Stimulated activated CD8-positive, alpha-beta memory T cell treated with anti-CD3 and anti-CD28 coated beads, Interleukin-15, amount 100 ng/mL, for 24 hours (primary cell): ENCODE data around the gene CSNK2B.
"Not testable (repeated sequence)": the region's sequence is repeated elsewhere in the genome, so short reads cannot be mapped to it uniquely, and the experiment has no call there.

Source experiments
- DNase-seq: peaks from one replicate; pipeline ENCODE4 v3.0.0-alpha.2; 2020; ENCODE audit warnings: low read depth

Gene CSNK2B

DNA sequence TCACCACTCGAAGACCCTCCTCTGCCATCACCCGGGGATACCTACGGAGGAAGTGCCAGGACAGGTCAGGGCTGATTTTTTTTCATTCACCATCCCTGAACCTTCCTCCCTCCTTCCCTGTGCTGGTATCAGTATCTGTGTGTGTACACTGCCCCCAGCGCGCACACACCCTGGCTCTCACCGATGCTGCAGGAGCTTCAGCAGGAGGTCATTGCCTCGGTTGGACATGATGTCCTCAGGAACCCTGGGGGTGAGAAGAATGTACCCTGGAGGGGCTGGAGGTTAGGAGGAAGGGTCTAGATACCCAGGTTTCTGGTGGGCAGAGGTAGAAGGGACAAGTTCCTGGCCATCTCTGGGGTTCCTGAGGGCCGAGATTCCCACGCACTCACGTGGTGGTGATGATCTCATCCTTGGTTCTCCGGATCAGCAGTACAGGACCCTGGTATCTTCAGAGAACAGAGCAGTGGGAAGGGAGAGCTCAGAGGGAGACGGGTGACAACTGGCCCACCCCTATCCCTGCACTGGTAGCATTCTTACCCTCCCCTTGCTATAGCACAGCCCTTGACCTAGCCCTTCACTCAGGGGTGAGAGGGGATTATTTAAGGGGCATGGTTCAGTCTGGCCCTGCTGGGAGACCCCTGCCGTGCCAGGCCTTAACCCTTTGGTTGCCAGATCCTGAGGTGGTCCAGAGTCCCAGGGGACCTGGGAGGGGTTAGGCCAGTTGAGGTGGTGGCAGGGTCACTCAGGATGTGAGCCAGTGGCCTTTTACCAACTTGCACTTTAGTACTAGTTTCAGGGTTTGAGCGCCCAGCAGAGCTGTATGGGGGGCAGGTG is 22.2 kb downstream of the CSNK2B start:
- DNase-seq: no peak

DNA sequence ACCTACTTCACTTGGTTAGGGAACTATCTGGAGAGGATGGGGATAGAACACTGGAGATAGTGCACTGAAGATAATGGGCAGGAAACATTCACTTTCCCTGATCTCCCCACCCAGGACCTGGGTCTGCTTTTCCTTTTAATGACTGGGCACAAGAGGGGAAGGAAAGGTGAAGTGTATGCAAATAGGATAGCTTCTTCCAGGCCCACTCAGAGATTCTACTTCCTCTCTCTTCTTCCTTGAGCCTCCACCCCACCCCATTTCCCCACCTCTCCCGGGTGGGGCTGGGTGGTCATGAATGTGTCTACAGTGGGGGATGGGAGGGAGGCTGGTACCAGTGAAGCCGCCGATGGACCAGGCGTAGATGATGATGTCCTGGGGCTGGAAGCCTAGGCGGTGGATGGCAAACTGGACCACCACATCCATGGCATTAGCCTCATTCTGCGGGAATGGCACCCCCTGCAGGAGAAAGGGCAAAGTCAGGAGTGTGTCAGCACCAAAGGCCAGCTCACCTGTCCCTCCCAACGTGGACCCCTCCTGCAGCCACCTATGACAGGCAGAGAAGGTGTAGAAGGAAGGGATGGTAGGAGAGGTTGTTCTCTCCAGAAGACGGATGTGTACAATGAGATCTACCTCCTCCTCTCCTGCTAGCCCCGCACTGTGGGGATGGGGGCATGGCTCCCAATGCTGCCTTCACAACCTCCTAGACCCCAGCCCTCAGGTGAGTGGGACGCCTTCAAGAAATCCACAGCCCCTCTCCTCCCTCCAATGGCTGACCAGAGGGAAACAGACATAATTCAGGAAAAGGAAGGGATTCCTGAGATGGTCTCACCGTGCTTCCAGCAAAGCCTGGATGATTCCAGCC is 23.6 kb downstream of the CSNK2B start:
- no peak for DNase-seq

DNA sequence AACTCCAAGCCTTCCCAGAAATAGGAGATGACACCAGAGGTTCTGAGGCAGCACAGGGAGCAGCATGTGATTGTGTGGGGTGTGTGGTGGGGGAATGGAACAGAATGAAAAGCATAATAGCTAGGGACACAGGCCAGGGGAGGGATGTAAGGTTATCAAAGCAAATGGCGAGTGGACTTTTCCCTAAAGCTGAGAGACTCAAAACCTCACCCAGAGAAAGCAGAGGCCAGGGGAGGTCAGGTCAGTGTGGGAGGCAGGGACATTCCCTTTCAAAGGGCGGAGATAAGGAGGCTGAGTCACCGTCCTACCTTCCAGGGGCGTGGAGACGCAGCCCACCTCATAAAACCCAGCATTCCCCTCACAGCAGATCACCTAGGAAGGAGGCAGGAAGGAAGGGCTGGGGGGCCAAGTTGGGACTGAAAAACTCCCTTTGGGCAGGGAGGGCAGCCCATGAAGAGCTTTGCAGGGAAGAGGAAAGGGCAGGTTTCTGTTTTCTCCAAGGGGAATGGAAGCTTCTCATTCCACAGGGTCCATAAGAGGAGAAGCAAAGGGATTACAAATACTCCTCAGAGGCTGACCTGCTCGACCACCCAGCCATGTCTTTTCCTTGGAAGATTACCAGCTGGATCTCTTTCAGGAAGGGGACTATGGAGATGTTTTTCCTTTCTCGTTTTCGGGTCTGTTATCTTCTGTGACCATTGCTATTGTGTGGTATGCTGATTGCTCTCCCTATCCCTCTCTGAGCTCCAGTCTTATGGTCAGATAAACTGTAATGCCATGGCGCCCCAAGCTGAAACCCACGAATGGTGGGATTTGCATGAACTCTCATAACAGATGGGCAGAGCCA is 24.6 kb downstream of the CSNK2B start:
- DNase-seq: no peak

DNA sequence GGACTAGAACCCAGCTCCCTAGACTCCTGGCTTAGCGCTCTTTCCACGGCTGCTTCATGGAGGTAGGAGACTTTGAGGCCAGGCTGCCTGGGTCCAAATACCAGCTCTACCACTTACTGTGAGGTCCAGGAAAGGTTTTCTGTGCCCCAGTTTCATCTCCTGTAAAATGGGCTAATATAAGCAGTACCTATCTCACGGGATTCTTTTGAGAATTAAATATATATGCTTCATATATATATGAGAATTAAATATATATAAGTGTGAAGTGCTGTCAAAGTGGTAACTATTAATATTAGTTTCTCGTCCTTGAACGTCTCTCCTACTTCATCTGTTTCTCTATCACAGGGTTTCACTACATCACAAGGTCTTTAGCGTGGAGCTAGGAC is 25.2 kb downstream of the CSNK2B start:
- no peak for DNase-seq

DNA sequence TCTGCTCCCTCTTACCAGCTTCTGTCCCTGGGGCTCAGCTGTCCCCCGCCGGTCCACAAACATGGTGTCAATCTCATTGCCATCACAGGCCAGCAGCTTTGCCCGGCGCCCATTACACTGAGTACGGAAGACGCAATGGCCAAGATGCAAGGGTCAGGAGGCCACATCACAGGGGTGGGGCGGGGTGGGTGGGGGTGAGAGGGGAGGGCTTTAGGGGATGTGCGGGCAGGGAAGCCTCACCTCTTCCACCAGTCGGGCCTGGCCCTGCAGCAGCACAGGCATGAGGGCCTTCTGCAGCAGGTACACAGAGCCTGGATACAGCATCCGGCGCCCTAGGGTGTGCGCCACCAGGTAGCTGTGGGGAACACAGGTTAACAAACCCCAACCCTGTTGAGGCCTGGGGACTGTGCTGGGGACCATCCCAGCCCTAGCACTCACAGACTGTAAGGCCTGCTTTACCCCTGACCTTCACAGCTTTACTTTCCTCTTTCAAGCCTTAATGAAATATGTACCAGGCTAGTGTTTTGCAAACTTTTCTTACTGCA is 25.8 kb downstream of the CSNK2B start:
- no peak for DNase-seq

DNA sequence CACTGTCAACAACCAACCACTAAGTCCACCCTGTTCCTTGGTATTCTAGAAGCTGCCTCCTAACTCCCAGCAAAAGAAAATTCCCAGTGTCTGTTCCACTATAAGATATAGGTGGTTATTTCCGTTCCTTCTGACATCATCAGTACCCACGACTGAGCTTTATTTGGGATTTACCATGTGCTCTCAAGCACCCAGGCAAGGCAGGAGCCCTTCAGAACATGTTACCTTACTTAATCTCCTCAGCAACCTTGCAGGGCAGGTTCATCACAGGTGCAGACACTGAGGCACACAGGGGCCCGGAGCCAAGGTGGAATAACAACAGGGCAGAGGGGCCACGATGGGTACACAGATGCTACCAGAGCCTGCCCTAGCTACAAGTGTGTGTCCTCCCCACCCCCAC is 26.5 kb downstream of the CSNK2B start:
- DNase-seq: no peak

DNA sequence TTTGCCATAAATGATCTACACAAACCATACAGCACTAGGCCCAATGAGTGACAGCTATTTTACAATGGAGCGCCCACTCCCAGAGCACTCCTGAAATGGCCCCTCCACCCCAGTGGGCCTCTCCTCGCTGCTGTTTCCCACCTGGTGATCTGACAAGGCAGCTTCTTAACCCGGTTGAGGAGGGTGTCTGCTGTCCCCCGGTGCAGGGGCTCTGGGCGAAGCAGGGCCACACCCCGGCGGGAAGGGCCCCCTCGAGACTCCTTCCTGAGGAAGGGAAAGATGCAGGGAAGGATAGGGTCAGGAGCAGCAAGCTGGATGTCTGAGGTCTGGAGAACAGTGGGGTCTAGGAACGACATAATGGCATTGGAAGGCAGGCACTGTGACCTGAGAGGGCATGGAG is 27.0 kb downstream of the CSNK2B start:
- no peak for DNase-seq

DNA sequence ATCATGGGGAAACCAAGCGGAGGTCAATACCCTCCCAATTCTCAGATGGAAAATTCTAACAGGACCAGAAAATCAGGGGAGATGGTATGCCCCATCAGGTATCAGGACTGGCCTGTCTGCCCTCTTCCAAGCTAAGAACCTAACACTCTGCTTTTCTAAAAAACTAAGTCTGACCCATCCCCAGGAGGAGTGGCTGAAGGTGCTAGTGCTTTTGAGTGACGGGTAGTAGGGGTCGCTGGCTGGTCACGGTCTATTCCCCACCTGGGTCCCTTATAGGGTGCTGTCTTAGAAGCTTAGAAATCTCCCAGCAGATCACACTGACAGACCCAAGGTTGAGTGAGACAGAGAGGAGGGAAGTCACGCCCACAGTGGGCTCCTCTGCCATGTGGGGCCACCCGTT is 27.7 kb downstream of the CSNK2B start:
- no peak for DNase-seq

DNA sequence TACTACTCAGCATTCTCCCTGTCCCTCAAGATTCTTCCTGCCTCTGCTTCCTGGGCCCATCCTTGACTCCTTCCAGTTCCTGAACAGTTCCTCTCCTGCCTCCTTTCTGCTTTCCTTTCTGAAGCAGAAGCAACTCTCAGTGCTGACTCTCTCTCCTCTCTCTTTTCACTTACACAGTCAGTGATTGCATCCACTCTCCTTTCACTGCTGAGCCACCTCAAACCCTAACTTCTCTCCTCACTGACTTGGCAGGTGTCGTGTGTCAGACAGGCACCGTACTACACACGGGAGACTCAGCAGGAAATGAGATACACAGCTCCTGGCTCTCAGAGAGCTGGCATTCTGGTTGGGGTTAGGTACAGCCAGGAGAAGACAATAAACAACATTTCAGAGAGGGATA is 31.7 kb downstream of the CSNK2B start:
- no peak for DNase-seq

DNA sequence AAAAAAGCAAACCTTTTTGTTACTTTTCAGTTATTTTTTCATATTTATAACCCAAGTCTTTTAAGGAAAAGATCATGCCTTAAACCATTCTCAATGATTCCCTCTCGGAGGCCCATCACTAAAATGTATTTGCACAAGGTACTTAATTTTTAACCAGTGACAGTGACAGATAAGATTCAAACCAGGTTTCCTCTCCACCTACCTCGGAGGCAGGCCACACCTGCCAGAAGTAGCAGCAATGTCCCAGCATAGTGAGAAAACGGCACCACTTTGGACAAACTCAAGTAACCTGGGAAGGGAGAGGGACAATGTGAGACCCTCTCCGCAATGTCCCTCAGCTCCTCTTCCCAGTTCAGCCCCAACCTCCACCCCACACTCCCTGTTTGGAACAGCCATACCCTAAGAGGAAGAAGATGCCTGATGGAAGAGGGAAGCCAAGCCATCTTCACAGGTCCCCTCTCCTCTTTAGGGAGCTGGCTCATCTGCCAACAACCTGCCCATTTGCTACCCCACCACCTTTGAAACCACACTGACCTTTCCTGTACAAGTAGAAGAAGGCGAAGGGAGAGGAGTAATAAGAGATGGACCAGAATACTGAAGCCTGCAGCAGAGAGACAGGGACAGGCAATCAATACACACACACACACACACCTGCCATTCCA is 35.0 kb downstream of the CSNK2B start:
- no peak for DNase-seq

DNA sequence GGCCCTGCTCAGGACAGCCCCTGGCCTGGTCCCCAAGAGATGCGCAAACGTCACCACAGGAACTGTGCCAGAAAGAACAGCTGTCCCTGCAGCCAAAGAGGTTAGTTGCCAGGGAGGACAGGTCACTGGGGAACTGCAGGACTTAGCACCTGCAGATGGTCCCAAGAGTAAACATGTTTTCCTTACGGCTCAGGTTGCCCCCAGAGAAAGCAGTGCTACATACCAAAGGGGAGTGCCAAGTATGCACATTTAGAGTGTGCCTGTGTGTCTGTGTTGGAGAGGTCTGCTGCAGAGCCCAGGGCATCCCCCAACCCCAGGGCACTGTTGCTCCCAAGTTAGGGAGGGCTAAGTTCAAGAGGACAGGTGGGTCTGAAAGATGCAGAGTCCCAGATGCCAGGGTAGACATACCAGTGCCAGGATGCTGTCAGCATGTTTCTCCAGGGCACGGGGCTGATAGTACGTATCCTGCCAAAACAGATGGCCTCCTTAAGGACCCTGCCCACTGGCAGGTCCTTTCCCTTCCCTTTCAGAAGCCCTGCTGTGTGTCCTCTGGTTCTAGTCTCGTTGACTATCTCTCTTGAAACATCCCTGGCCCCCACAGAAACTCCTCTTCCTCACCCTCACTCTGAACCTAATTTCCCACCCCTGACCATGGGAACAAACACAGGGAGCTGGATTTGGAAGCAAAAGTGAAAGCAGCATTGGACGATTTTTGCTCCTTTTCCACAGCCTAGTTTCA is 36.0 kb downstream of the CSNK2B start:
- DNase-seq: no peak

DNA sequence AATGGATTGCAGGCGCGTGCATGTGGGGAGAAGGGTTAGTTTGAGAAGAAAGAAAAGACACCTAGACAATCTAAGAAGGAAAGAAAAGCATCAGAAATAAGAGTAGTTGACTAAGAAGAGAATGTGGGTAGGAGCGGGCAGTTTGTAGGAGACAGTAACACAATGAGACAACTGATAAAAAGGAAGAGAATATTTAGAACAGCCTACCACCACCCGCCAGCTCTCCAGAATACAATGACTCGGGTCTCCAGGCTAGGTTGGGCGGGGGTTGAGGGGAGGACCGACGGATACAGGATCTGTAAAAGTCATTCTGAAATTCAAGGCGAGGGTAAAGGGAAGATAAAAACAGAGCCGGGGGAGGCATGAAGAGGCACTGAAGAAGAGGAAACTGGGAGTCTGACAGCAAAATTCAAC is 36.5 kb downstream of the CSNK2B start:
- no peak for DNase-seq

DNA sequence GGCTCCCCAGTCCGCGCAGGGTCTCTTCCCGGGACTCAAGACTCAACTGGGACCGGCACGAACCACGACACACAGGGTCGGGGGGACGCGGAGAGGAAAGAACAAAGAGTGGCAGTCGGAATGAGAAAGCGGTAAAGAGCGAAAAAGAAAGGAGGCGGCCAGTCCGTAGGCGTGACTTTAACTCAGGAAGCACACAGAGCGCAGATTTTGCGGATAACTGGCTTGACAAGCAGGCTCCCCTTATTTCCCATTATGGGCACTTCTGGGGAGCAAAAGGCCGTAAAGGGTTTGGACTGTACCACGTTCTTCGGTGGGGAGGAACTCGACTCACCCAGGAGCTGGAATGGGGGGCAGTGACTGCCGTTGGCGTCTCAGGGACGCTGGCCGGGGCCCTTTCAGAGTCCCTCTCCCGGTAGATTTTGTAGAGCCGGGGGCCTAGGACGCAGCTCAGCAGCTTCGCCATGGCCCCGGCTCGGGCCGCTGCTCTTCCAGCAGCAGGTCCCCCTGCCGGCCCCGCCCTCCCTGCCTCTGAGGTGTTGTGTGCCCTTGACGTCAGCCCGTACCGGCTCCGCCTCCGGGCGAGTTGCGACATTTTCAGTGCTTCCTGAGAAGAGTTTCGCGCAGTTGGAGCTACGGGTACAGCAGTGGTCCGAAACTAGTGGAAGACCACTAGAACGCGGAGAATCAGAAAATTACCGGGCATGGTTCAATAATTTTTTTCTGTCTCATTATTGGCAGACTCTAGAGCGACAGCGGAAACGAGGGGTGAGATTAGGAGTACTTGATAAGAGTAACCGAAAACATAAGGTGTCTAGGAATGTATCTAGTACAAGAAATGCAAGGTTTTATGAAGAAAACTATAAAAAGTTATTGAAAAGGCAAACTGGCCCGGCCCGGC is 37.2 kb downstream of the CSNK2B start, which contains the start of gene ABHD16A:
Gene ABHD16A (minus strand): TSS at position 506 of the 898 bp plus-strand sequence. CDS start 43 bp downstream, at position 463.
- DNase-seq: peak; percentile 86

DNA sequence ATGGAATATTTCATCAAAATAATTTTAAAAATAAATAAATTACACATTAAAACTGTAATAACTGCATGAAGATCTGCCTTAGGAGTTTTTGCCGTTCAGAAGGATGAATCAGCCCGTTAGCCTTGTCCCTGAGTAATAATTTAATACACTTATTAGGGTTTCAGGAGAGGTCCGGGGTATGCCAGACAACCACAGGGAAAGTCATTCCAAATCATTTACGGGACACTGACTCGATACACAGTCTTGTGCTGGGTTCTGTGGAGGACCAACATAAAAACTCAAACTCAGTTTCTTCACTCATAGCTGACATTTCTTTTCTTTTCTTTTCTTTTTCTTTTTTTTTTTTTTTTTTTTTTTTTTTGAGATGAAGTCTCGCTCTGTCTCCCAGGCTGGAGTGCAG is 40.1 kb downstream of the CSNK2B start:
- no peak for DNase-seq

DNA sequence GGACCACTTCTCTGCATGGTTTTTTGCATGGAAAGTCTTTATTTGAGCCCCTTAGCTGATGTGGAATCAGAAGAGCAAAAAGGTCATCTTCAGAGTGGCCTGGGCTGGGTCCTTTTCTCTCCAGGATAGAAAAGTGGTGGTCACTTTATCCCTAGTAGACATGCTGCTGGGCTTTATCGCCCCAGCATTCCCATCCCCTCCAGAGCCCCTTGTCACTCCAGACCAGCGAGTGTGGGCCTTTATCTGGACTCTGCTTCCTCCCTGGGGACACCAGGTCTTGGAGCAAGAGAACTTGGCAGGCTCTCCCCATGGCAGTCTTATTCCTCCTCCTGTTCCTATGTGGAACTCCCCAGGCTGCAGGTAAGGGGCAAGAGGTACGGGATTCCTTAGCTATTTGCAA is 40.7 kb downstream of the CSNK2B start, which contains the start of gene LY6G6F:
Gene LY6G6F (plus strand): TSS at position 268 of the 400 bp plus-strand sequence. CDS start 41 bp downstream, at position 309.
- no peak for DNase-seq

DNA sequence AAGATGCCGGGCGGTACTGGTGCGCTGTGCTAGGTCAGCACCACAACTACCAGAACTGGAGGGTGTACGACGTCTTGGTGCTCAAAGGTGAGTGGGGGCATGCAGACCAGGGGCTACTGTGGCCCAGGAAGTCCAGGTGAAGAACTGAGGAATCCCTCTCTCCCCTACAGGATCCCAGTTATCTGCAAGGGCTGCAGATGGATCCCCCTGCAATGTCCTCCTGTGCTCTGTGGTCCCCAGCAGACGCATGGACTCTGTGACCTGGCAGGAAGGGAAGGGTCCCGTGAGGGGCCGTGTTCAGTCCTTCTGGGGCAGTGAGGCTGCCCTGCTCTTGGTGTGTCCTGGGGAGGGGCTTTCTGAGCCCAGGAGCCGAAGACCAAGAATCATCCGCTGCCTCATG is 41.8 kb downstream of the CSNK2B start:
- no peak for DNase-seq

DNA sequence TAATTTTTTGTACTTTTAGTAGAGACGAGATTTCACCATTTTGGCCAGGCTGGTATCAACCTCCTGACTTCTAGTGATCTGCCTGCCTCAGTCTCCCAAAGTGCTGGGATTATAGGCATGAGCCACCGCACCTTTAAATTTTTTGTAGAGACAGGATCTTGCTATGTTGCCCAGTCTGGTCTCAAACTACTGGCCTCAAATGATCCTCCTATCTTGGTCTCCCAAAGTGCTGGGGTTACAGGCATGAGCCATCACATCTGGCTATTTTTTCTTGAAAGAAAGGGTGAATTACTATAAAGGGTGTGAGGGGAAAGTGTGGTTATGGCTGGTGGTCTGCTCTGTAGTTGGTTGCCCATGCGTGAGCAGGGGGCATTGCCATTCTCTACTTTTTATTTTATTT is 42.3 kb downstream of the CSNK2B start:
- no peak for DNase-seq

DNA sequence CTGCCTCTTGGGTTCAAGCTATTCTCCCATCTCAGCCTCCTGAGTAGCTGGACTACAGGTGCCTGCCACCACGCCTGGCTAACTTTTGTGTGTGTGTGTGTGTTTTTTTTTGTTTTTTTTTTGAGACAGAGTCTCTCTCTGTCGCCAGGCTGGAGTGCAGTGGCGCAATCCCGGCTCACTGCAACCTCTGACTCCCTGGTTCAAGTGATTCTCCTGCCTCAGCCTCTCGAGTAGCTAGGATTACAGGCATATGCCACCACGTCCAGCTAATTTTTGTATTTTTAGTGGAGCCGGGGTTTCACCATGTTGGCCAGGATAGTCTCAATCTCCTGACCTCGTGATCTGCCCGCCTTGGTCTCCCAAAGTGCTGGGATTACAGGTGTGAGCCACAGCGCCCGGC is 43.3 kb downstream of the CSNK2B start:
- DNase-seq: not testable (repeated sequence)

DNA sequence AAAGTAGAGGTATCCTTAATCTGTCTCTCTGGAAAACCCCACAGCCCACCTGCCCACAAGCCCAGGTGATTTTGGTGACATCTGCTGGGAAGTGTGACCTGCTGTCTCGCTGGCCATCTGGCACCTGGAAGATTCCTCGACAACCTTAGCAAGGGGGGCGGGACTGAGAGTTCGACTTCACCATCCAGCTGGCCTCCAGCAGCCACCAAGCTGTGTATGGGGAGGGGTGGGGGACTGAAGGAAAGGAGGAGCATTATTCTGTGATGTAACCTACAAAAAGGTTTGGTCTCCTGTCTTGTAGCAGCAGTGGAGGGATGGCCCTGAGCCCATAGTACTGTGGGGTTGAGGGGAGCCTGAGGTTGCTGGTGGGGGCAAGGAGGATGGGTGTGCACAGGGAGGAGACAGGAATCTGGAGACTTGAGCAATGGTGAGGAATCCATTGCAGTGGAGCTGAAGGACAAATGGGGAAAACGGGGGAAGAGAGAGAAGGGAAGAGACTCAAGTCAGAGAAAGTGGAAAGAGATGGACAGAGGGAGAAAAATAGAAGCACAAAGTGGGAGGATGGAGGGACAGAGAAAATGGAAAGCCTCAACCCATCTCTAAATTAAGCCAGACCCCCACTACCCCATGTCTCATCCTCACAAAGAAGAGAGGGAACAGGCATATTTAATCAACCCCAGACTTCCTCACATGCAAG is 44.8 kb downstream of the CSNK2B start:
- DNase-seq: no peak
